ENCODE results near the gene WRAP73. TPM values are rescaled to one million over a fixed set of nuclear protein-coding genes. Genes with fewer than 3 reads are reported as not detected.

The WRAP73 gene
- total and polyA plus RNA-seq, 2 experiments from 2014 or later: 22.6 to 43.3 TPM

GRCh38 chr1:3625151-3625907, 24.6 kb downstream of the WRAP73 start:
- peak overlapping the region; percentile 93 for H3K4me2 ChIP-seq
- H3F3A ChIP-seq (replicated peaks; ENCODE audit: low read depth): peaks cover 5% of the 10 kb centered on the region; the same call in 1 of the 2 replicates
- no peaks in the 10 kb centered on the region for H3K36me3 ChIP-seq (ENCODE audit: insufficient read depth)
- H3K79me2 ChIP-seq (replicated peaks; ENCODE audit: insufficient read depth): peaks cover 5% of the 10 kb centered on the region; the same call in 1 of the 2 replicates
- Mint-ChIP-seq H3K4me1 (peaks cover 10% of the 10 kb centered on the region), H3K27me3 (ENCODE audit: insufficient read depth, low read depth, poor library complexity) (peaks cover 9% of the 10 kb centered on the region), H3K9me3 (no peaks in the 10 kb centered on the region; the same call in 1 of the 3 replicates), H3K36me3 (ENCODE audit: low read depth) (peaks cover 30% of the 10 kb centered on the region), H3K4me3 (peak overlapping the region; percentile 87), H3K27ac (no peak overlapping the region)
- TF ChIP-seq, protein P1, sequence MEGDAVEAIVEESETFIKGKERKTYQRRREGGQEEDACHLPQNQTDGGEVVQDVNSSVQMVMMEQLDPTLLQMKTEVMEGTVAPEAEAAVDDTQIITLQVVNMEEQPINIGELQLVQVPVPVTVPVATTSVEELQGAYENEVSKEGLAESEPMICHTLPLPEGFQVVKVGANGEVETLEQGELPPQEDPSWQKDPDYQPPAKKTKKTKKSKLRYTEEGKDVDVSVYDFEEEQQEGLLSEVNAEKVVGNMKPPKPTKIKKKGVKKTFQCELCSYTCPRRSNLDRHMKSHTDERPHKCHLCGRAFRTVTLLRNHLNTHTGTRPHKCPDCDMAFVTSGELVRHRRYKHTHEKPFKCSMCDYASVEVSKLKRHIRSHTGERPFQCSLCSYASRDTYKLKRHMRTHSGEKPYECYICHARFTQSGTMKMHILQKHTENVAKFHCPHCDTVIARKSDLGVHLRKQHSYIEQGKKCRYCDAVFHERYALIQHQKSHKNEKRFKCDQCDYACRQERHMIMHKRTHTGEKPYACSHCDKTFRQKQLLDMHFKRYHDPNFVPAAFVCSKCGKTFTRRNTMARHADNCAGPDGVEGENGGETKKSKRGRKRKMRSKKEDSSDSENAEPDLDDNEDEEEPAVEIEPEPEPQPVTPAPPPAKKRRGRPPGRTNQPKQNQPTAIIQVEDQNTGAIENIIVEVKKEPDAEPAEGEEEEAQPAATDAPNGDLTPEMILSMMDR (conservative IDR thresholded peaks at IDR 0.05; ENCODE audit: low read depth in 2 of 2): no peak; a peak in 1 of 4 replicates
- no peak for TF ChIP-seq ETS1 (IDR thresholded peaks at IDR 0.05)
- TF ChIP-seq, protein P2, sequence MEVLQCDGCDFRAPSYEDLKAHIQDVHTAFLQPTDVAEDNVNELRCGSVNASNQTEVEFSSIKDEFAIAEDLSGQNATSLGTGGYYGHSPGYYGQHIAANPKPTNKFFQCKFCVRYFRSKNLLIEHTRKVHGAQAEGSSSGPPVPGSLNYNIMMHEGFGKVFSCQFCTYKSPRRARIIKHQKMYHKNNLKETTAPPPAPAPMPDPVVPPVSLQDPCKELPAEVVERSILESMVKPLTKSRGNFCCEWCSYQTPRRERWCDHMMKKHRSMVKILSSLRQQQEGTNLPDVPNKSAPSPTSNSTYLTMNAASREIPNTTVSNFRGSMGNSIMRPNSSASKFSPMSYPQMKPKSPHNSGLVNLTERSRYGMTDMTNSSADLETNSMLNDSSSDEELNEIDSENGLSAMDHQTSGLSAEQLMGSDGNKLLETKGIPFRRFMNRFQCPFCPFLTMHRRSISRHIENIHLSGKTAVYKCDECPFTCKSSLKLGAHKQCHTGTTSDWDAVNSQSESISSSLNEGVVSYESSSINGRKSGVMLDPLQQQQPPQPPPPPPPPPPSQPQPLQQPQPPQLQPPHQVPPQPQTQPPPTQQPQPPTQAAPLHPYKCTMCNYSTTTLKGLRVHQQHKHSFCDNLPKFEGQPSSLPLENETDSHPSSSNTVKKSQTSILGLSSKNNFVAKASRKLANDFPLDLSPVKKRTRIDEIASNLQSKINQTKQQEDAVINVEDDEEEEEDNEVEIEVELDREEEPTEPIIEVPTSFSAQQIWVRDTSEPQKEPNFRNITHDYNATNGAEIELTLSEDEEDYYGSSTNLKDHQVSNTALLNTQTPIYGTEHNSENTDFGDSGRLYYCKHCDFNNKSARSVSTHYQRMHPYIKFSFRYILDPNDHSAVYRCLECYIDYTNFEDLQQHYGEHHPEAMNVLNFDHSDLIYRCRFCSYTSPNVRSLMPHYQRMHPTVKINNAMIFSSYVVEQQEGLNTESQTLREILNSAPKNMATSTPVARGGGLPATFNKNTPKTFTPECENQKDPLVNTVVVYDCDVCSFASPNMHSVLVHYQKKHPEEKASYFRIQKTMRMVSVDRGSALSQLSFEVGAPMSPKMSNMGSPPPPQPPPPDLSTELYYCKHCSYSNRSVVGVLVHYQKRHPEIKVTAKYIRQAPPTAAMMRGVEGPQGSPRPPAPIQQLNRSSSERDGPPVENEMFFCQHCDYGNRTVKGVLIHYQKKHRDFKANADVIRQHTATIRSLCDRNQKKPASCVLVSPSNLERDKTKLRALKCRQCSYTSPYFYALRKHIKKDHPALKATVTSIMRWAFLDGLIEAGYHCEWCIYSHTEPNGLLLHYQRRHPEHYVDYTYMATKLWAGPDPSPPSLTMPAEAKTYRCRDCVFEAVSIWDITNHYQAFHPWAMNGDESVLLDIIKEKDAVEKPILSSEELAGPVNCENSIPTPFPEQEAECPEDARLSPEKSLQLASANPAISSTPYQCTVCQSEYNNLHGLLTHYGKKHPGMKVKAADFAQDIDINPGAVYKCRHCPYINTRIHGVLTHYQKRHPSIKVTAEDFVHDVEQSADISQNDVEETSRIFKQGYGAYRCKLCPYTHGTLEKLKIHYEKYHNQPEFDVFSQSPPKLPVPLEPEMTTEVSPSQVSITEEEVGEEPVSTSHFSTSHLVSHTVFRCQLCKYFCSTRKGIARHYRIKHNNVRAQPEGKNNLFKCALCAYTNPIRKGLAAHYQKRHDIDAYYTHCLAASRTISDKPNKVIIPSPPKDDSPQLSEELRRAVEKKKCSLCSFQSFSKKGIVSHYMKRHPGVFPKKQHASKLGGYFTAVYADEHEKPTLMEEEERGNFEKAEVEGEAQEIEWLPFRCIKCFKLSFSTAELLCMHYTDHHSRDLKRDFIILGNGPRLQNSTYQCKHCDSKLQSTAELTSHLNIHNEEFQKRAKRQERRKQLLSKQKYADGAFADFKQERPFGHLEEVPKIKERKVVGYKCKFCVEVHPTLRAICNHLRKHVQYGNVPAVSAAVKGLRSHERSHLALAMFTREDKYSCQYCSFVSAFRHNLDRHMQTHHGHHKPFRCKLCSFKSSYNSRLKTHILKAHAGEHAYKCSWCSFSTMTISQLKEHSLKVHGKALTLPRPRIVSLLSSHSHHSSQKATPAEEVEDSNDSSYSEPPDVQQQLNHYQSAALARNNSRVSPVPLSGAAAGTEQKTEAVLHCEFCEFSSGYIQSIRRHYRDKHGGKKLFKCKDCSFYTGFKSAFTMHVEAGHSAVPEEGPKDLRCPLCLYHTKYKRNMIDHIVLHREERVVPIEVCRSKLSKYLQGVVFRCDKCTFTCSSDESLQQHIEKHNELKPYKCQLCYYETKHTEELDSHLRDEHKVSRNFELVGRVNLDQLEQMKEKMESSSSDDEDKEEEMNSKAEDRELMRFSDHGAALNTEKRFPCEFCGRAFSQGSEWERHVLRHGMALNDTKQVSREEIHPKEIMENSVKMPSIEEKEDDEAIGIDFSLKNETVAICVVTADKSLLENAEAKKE (CRISPR knock-in tag; IDR thresholded peaks at IDR 0.05): no peak
- no peak for TF ChIP-seq CREB1 (CRISPR knock-in tag; IDR thresholded peaks at IDR 0.05; ENCODE audit: low read depth)
- no peak for TF ChIP-seq EZH2 (IDR thresholded peaks at IDR 0.05; ENCODE audit: low read depth, unreplicated experiment)
- no peak for TF ChIP-seq POLR2AphosphoS5 (IDR thresholded peaks at IDR 0.05; ENCODE audit: low read depth)
- TF ChIP-seq EZH2phosphoT487 (IDR thresholded peaks at IDR 0.05; ENCODE audit: unreplicated experiment): no peak
- no peak for TF ChIP-seq STAT1 (IDR thresholded peaks at IDR 0.05; ENCODE audit: unreplicated experiment)
- TF ChIP-seq ZNF114 (CRISPR knock-in tag; IDR thresholded peaks at IDR 0.05): no peak
- no peak for TF ChIP-seq NANOG (IDR thresholded peaks at IDR 0.05; ENCODE audit: borderline replicate concordance)
- no peak for TF ChIP-seq JUNB (IDR thresholded peaks at IDR 0.05; ENCODE audit: unreplicated experiment)
- no peak for TF ChIP-seq REST (IDR thresholded peaks at IDR 0.05; ENCODE audit: unreplicated experiment)
- no peak for TF ChIP-seq ZNF331 (CRISPR knock-in tag; IDR thresholded peaks at IDR 0.05; ENCODE audit: low read depth)
- no peaks in the 10 kb centered on the region for H3K9me2 ChIP-seq (ENCODE audit: insufficient read depth)
- no peaks in the 10 kb centered on the region for H4K20me1 ChIP-seq (replicated peaks; ENCODE audit: insufficient read depth)
- H2AFZ ChIP-seq: no peak overlapping the region
- H3K27me3 ChIP-seq (ENCODE audit: insufficient read depth): no peaks in the 10 kb centered on the region
- peak overlapping the region; percentile 97 for H3K4me3 ChIP-seq
- H3K4me1 ChIP-seq (ENCODE audit: insufficient read depth): peaks cover 5% of the 10 kb centered on the region; the same call in 1 of the 2 replicates
- H3K27ac ChIP-seq (ENCODE audit: low read depth): no peak overlapping the region
- peak; percentile 10 for ATAC-seq
- DNase-seq (ENCODE audit: low spot score): peak; percentile 60

Measured in GM23338 (cell line).